NT2/D1 (cell line): ENCODE results near the gene SLC37A4.

ENCODE experiments used
- SUZ12 ChIP-seq: IDR thresholded peaks from 2 replicates; pipeline ENCODE4 v1.6.1; 2011; ENCODE audit not compliant: insufficient read length, insufficient read depth; ENCODE audit errors: extremely low read depth
- YY1 ChIP-seq: IDR thresholded peaks from 2 replicates; pipeline ENCODE4 v1.6.1; 2011; ENCODE audit not compliant: insufficient read length, insufficient read depth
- ZNF274 ChIP-seq: IDR thresholded peaks from 2 replicates; pipeline ENCODE4 v1.6.1; 2011; ENCODE audit warnings: mild to moderate bottlenecking, low read depth, low read length

DNA sequence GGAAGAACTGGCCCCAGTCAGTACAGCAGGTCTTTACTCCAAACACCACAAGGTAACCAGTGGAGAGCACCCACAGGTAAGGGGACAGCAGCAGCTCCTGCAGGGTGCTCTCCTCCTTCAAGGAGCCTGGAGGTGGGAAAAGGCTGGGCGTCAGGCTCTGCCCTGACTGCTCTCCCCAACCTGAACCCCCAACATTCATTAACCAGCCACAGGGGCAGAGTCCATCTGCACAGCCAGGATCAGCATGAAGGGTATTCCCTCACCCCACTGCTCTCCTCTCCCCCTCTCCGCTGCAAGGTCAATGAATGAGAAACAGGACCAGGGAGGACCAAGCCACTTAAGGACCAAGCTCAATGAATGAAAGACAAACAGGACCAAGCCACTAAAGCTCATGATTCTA lies 3.7 kb downstream of the SLC37A4 start:
- TF ChIP-seq YY1 (no peak), ZNF274 (no peak), SUZ12 (no peak)
